H1 (cell line): Measurements from ENCODE around the gene P4HA1. TPM values are rescaled to one million over a fixed set of nuclear protein-coding genes. Genes with fewer than 3 reads are reported as not detected.

Experiments
- CTCF ChIA-PET: fragments of 300-600 bp; sonication (Branson Sonifier 250); formaldehyde crosslinking; loops from one replicate; lab custom pipeline; 2021; ENCODE audit not compliant: partially characterized antibody; lab: Charles Lee
- POLR2A ChIA-PET: fragments of 300-600 bp; sonication (Branson Sonifier 250); formaldehyde crosslinking; loops from one replicate; lab custom pipeline; 2021; ENCODE audit warnings: inconsistent platforms; ENCODE audit not compliant: partially characterized antibody; lab: Charles Lee
- DNase-seq, 2 experiments: peaks; one replicate each; pipeline versions ENCODE4 v3.0.0 to v3.0.0-alpha.2; 2010 to 2022; ENCODE audit warnings: low spot score in 2 of 2, low read depth in 1 of 2, mixed read lengths in 1 of 2
- FAIRE-seq: peaks from 2 replicates; lab custom pipeline; 2011; peaks lifted over from hg19 to GRCh38; lab: Jason Lieb, UNC
- H2AFZ ChIP-seq: 2 replicates; pipeline ENCODE4 v1.8.1; 2012; ENCODE audit warnings: low read length, inconsistent platforms
- H2AK5ac ChIP-seq: 2 replicates; pipeline ENCODE4 v1.6.1; 2013; ENCODE audit warnings: low read depth, low read length
- H2BK120ac ChIP-seq: replicated peaks from 2 replicates; pipeline ENCODE3; 2013; ENCODE audit warnings: low read depth, low read length, inconsistent platforms
- H2BK12ac ChIP-seq: 2 replicates; pipeline ENCODE4 v1.6.1; 2013; ENCODE audit warnings: low read depth, low read length
- H2BK15ac ChIP-seq: 2 replicates; pipeline ENCODE4 v1.6.1; 2013; ENCODE audit warnings: low read length
- H2BK20ac ChIP-seq: 2 replicates; pipeline ENCODE4 v1.6.1; 2013; ENCODE audit warnings: low read length
- H2BK5ac ChIP-seq: 2 replicates; pipeline ENCODE4 v1.6.1; 2013; ENCODE audit warnings: low read depth, low read length
- H3K14ac ChIP-seq: 2 replicates; pipeline ENCODE4 v1.6.1; 2013; ENCODE audit warnings: inconsistent platforms; ENCODE audit not compliant: insufficient read length
- H3K18ac ChIP-seq: 2 replicates; pipeline ENCODE4 v1.6.1; 2013; ENCODE audit warnings: low read length; ENCODE audit errors: extremely low read depth
- H3K23ac ChIP-seq: 2 replicates; pipeline ENCODE4 v1.6.1; 2013; ENCODE audit warnings: inconsistent platforms; ENCODE audit not compliant: insufficient read length
- H3K23me2 ChIP-seq: 2 replicates; pipeline ENCODE4 v1.6.1; 2013; ENCODE audit warnings: low read depth, low read length
- H3K27ac ChIP-seq: 2 replicates; pipeline ENCODE4 v1.6.1; 2011; ENCODE audit warnings: low read depth, low read length, inconsistent platforms
- H3K27me3 ChIP-seq, 4 experiments: replicated peaks in 1 of 4; 1 replicate in 1 of 4; 2 replicates in 3 of 4; pipeline versions ENCODE4 v1.6.1 to v1.8.1; 2011 to 2013; ENCODE audit warnings: low read length in 3 of 4, mild to moderate bottlenecking in 3 of 4, inconsistent platforms in 2 of 4, mixed read lengths in 2 of 4, moderate library complexity in 1 of 4; ENCODE audit not compliant: control insufficient read depth in 3 of 4, insufficient read depth in 3 of 4; ENCODE audit errors: extremely low read depth in 1 of 4
- H3K36me3 ChIP-seq, 4 experiments: 2 replicates each; pipeline versions ENCODE4 v1.6.1 to v1.8.1; 2011 to 2013; ENCODE audit warnings: mild to moderate bottlenecking in 4 of 4, low read length in 3 of 4, moderate library complexity in 2 of 4, control low read depth in 1 of 4, inconsistent platforms in 1 of 4; ENCODE audit not compliant: insufficient read depth in 4 of 4, control insufficient read depth in 2 of 4
- H3K4ac ChIP-seq: replicated peaks from 2 replicates; pipeline ENCODE3; 2013; ENCODE audit warnings: low read length, low read depth, mixed read lengths, inconsistent platforms; ENCODE audit not compliant: insufficient read length
- H3K4me1 ChIP-seq, 4 experiments: replicated peaks in 1 of 4; 1 replicate in 1 of 4; 2 replicates in 3 of 4; pipeline versions ENCODE4 v1.6.1 to v1.8.1; 2011 to 2013; ENCODE audit warnings: low read length in 3 of 4, inconsistent platforms in 2 of 4, mixed read lengths in 1 of 4; ENCODE audit not compliant: insufficient read depth in 4 of 4, control insufficient read depth in 3 of 4
- H3K4me2 ChIP-seq, 2 experiments: 2 replicates each; pipeline versions ENCODE4 v1.6.1 to v1.8.1; 2011 to 2013; ENCODE audit warnings: low read depth in 2 of 2, low read length in 2 of 2, control low read depth in 1 of 2, inconsistent platforms in 1 of 2, mild to moderate bottlenecking in 1 of 2; ENCODE audit not compliant: insufficient read depth in 1 of 2
- H3K4me3 ChIP-seq, 4 experiments: fragments of 200-600, 300-600 bp in 1 of 4; sonication (generic), shearing (Covaris generic), sonication (Bioruptor Twin) in 1 of 4; 2 replicates each; pipeline versions ENCODE4 v1.5.1 to v1.8.1; 2011 to 2016; ENCODE audit warnings: low read length in 4 of 4, low read depth in 3 of 4, control low read depth in 2 of 4, inconsistent platforms in 2 of 4, mild to moderate bottlenecking in 2 of 4, mixed read lengths in 1 of 4, moderate library complexity in 1 of 4; ENCODE audit not compliant: insufficient read depth in 2 of 4; ENCODE audit errors: extremely low read depth in 1 of 4
- H3K56ac ChIP-seq: replicated peaks from 2 replicates; pipeline ENCODE3; 2013; ENCODE audit warnings: low read depth, mild to moderate bottlenecking, mixed read lengths, low read length, inconsistent platforms; ENCODE audit not compliant: insufficient read length
- H3K79me1 ChIP-seq: 2 replicates; pipeline ENCODE4 v1.6.1; 2013; ENCODE audit warnings: low read depth, low read length, control low read depth
- H3K79me2 ChIP-seq, 2 experiments: 2 replicates each; pipeline versions ENCODE4 v1.6.1 to v1.8.1; 2012 to 2013; ENCODE audit warnings: low read length in 2 of 2, mild to moderate bottlenecking in 2 of 2, inconsistent platforms in 1 of 2; ENCODE audit not compliant: insufficient read depth in 2 of 2, control insufficient read depth in 1 of 2
- H3K9ac ChIP-seq, 4 experiments: replicated peaks in 1 of 4; 1 replicate in 1 of 4; 2 replicates in 3 of 4; pipeline versions ENCODE4 v1.6.1 to v1.8.1; 2011 to 2013; ENCODE audit warnings: low read depth in 3 of 4, low read length in 3 of 4, control low read depth in 2 of 4, mild to moderate bottlenecking in 2 of 4, moderate library complexity in 2 of 4, inconsistent platforms in 1 of 4; ENCODE audit errors: extremely low read depth in 1 of 4
- H3K9me3 ChIP-seq, 2 experiments: 2 replicates each; pipeline versions ENCODE4 v1.6.1 to v1.8.1; 2012 to 2013; ENCODE audit warnings: mild to moderate bottlenecking in 2 of 2, moderate library complexity in 2 of 2, control low read depth in 1 of 2, inconsistent platforms in 1 of 2, low read depth in 1 of 2, low read length in 1 of 2, mixed read lengths in 1 of 2; ENCODE audit not compliant: insufficient read depth in 2 of 2
- H4K20me1 ChIP-seq, 2 experiments: replicated peaks in 1 of 2; 2 replicates each; pipeline versions ENCODE3 to v1.8.1; 2011 to 2013; ENCODE audit warnings: inconsistent platforms in 2 of 2, low read length in 2 of 2, mild to moderate bottlenecking in 1 of 2; ENCODE audit not compliant: insufficient read depth in 2 of 2, control insufficient read depth in 1 of 2
- H4K5ac ChIP-seq: 2 replicates; pipeline ENCODE4 v1.6.1; 2013; ENCODE audit warnings: low read length, low read depth, mixed read lengths, inconsistent platforms; ENCODE audit not compliant: insufficient read length
- H4K8ac ChIP-seq: 2 replicates; pipeline ENCODE4 v1.8.0; 2013; ENCODE audit warnings: mild to moderate bottlenecking, moderate library complexity, low read length, inconsistent platforms; ENCODE audit not compliant: insufficient read depth; ENCODE audit errors: extremely low read depth
- H4K91ac ChIP-seq: replicated peaks from 2 replicates; pipeline ENCODE3; 2013; ENCODE audit warnings: low read length, mixed read lengths, inconsistent platforms; ENCODE audit not compliant: insufficient read length
- ATF2 ChIP-seq: IDR thresholded peaks from 2 replicates; pipeline ENCODE4 v1.6.1; 2012; ENCODE audit warnings: low read length, inconsistent platforms
- BCL11A ChIP-seq, 2 experiments: IDR thresholded peaks; one replicate each; pipeline ENCODE4 v1.6.1; 2011; ENCODE audit warnings: low read depth in 2 of 2, low read length in 2 of 2, mild to moderate bottlenecking in 2 of 2
- BRCA1 ChIP-seq: IDR thresholded peaks from 2 replicates; pipeline ENCODE4 v1.6.1; 2012; ENCODE audit warnings: low read depth, low read length, improper control_type of control experiment
- HDAC6 ChIP-seq: IDR thresholded peaks from one replicate; pipeline ENCODE4 v1.7.1; 2012; ENCODE audit warnings: low read depth, mild to moderate bottlenecking, inconsistent platforms, low read length, moderate library complexity
- KDM5A ChIP-seq: fragments of 200-600 bp; IDR thresholded peaks from 2 replicates; pipeline ENCODE4 v1.7.1; 2012; ENCODE audit warnings: mild to moderate bottlenecking, low read length, inconsistent platforms, mixed read lengths
- POLR2A ChIP-seq, 2 experiments: IDR thresholded peaks; 1 replicate in 1 of 2; 2 replicates in 1 of 2; pipeline ENCODE4 v1.6.1; 2011; ENCODE audit warnings: low read depth in 2 of 2, low read length in 2 of 2, mild to moderate bottlenecking in 2 of 2; ENCODE audit errors: control extremely low read depth in 1 of 2
- POLR2AphosphoS5 ChIP-seq: IDR thresholded peaks from 2 replicates; pipeline ENCODE4 v1.6.1; 2011; ENCODE audit warnings: low read depth, low read length
- RAD21 ChIP-seq, 2 experiments: IDR thresholded peaks in 1 of 2; conservative IDR thresholded peaks in 1 of 2; 2 replicates each; pipeline ENCODE4 v1.6.1; 2011; ENCODE audit warnings: low read depth in 2 of 2, low read length in 2 of 2, improper control_type of control experiment in 1 of 2, inconsistent platforms in 1 of 2, mild to moderate bottlenecking in 1 of 2, moderate library complexity in 1 of 2
- SIRT6 ChIP-seq: IDR thresholded peaks from one replicate; pipeline ENCODE4 v1.7.1; 2012; ENCODE audit warnings: low read length, inconsistent platforms
- SIX5 ChIP-seq: IDR thresholded peaks from 2 replicates; pipeline ENCODE4 v1.6.1; 2011; ENCODE audit warnings: mild to moderate bottlenecking, low read depth, low read length
- SP2 ChIP-seq: IDR thresholded peaks from 2 replicates; pipeline ENCODE4 v1.6.1; 2012; ENCODE audit warnings: mild to moderate bottlenecking, low read length, inconsistent platforms
- SP4 ChIP-seq: IDR thresholded peaks from 2 replicates; pipeline ENCODE4 v1.6.1; 2012; ENCODE audit warnings: low read length, inconsistent platforms
- WGBS, 2 experiments: shearing (Covaris generic) in 1 of 2; methylation state at CpG; one replicate each; pipeline versions ENCODE4 v1.1.6 to v1.1.7; 2013 to 2015; ENCODE audit warnings: low lambda C conversion rate in 2 of 2, mixed read lengths in 2 of 2, inconsistent platforms in 1 of 2, low coverage in 1 of 2, missing lambda C conversion rate in 1 of 2; ENCODE audit not compliant: insufficient replicate concordance in 2 of 2, insufficient coverage in 1 of 2, insufficient read length in 1 of 2; ENCODE audit errors: extremely low coverage in 1 of 2, missing lambda C conversion rate in 1 of 2; 5-methylcytosine and 5-hydroxymethylcytosine counted together
- polyA plus RNA-seq, 7 experiments: library from polyadenylated mRNA; depleted of rRNA in 3 of 7; stranded (reverse) in 5 of 7; unstranded in 2 of 7; fragments of >200 nt in 5 of 7; fragments of 200-250 nt in 2 of 7; gene quantifications; 1 replicate in 5 of 7; 2 replicates in 1 of 7; 4 replicates in 1 of 7; pipeline versions ENCODE4 v1.2.1 to v1.2.3, GENCODE V29; 2011 to 2013; ENCODE audit warnings: missing spikeins in 2 of 7, mixed read lengths in 2 of 7
- total RNA-seq: library from RNA; stranded (reverse); fragmentation: NEBNext Ultra II Directional; extraction: Animal tissue kit (Norgen Biotek cat#: 25700); gene quantifications from 2 replicates; pipeline ENCODE4 v1.2.1, GENCODE V29; 2021

Gene P4HA1
- total and polyA plus RNA-seq, 2 of the 8 experiments (the other 6 are each of a cell fraction or from before 2014, with no cell fraction given): 12.0 to 25.7 TPM

GRCh38 chr10:73043766-73044377 is 52.8 kb downstream of the P4HA1 start:
- DNase-seq: no peak
- Histone ChIP-seq H3K27me3 (no peaks in the 10 kb centered on the region), H2AK5ac (no peak overlapping the region), H2BK15ac (no peak overlapping the region), H3K23me2 (no peaks in the 10 kb centered on the region), H3K79me2 (no peaks in the 10 kb centered on the region), H3K9ac (no peak overlapping the region), H2AFZ (no peak overlapping the region), H3K4ac (no peak overlapping the region), H3K36me3 (no peaks in the 10 kb centered on the region), H3K23ac (no peak overlapping the region), H3K14ac (no peak overlapping the region), H4K91ac (no peak overlapping the region), H2BK120ac (no peak overlapping the region), H2BK5ac (no peak overlapping the region), H4K5ac (no peak overlapping the region), H2BK12ac (no peak overlapping the region), H3K4me2 (peak overlapping the region in 1 of 2 experiments; percentile 23; a peak in 1 of 4 replicates), H4K8ac (no peak overlapping the region), H3K27ac (no peak overlapping the region), H3K18ac (no peak overlapping the region), H3K4me1 (peaks cover 0 to 18% (median 5%) of the 10 kb centered on the region in 4 experiments; a peak in 4 of 7 replicates), H2BK20ac (no peak overlapping the region), H3K79me1 (no peaks in the 10 kb centered on the region), H3K4me3 (no peak overlapping the region), H4K20me1 (no peaks in the 10 kb centered on the region), H3K56ac (no peak overlapping the region), H3K9me3 (no peaks in the 10 kb centered on the region)
- ChIA-PET POLR2A (interaction anchor here (1.0 kb wide), 1 partner anchor 52 kb away, joined by 3 read pairs; no protein-coding TSS in a partner anchor), CTCF (interaction anchor here (0.6 to 1.2 kb wide), 2 partner anchors 94 to 679 kb away, joined by 3 read pairs; no protein-coding TSS in a partner anchor)
- TF ChIP-seq POLR2AphosphoS5 (no peak), HDAC6 (no peak), SIRT6 (no peak), KDM5A (no peak), SIX5 (no peak), SP4 (no peak), ATF2 (no peak), SP2 (no peak), BCL11A (IDR thresholded peaks at IDR 0.05; ENCODE audit: low read depth in 2 of 2, low read length in 2 of 2) (no peak), RAD21 (IDR thresholded peaks at IDR 0.05 in 1 of 2, conservative IDR thresholded peaks at IDR 0.05 in 1 of 2; ENCODE audit: low read depth in 2 of 2, low read length in 2 of 2) (no peak), BRCA1 (no peak), POLR2A (IDR thresholded peaks at IDR 0.05; ENCODE audit: control extremely low read depth in 1 of 2, low read depth in 2 of 2, low read length in 2 of 2) (no peak)
- 74% methylated on average over 2 of the region's 2 CpGs; no CpG with 5 or more reads in 1 of the 2 experiments for WGBS, 2 experiments
- FAIRE-seq: no peak
